DOHH2 (cell line): ENCODE measurements around the gene BCL11B.

Experiments used
- EZH2phosphoT487 ChIP-seq: fragments of 200-600 bp; sonication (generic); IDR thresholded peaks from 2 replicates; pipeline ENCODE4 v1.6.1; 2017; ENCODE audit warnings: borderline replicate concordance, mild to moderate bottlenecking, antibody characterized with exemption, low read length, moderate library complexity, mixed read lengths
- TF ChIP-seq, protein P1 (sequence below): fragments of 200-600 bp; sonication (generic); IDR thresholded peaks from one replicate; pipeline ENCODE4 v1.5.1; 2014; ENCODE audit warnings: antibody characterized with exemption, mild to moderate bottlenecking, low read depth, low read length; ENCODE audit not compliant: poor library complexity, severe bottlenecking

- TF ChIP-seq, protein P1, sequence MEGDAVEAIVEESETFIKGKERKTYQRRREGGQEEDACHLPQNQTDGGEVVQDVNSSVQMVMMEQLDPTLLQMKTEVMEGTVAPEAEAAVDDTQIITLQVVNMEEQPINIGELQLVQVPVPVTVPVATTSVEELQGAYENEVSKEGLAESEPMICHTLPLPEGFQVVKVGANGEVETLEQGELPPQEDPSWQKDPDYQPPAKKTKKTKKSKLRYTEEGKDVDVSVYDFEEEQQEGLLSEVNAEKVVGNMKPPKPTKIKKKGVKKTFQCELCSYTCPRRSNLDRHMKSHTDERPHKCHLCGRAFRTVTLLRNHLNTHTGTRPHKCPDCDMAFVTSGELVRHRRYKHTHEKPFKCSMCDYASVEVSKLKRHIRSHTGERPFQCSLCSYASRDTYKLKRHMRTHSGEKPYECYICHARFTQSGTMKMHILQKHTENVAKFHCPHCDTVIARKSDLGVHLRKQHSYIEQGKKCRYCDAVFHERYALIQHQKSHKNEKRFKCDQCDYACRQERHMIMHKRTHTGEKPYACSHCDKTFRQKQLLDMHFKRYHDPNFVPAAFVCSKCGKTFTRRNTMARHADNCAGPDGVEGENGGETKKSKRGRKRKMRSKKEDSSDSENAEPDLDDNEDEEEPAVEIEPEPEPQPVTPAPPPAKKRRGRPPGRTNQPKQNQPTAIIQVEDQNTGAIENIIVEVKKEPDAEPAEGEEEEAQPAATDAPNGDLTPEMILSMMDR = no peak
- no peak for TF ChIP-seq EZH2phosphoT487
These were observed 58.4 kb downstream of the BCL11B start for GRCh38 chr14:99213527-99213971.
